Nephron progenitor cell (in vitro differentiated cells): ENCODE results near the gene DNAH9.

Experiments used
- DNase-seq: peaks from one replicate; pipeline ENCODE4 v3.0.0; 2021
- H3K27ac Mint-ChIP-seq: 2 replicates; pipeline ENCODE4 v1.8.0; 2021; ENCODE audit warnings: mild to moderate bottlenecking, moderate library complexity, mixed read lengths
- H3K27me3 Mint-ChIP-seq: 2 replicates; pipeline ENCODE4 v1.8.0; 2021; ENCODE audit warnings: mild to moderate bottlenecking, low read depth, mixed read lengths; ENCODE audit not compliant: poor library complexity
- H3K36me3 Mint-ChIP-seq: 2 replicates; pipeline ENCODE4 v1.8.0; 2021; ENCODE audit warnings: low read depth, mixed read lengths
- H3K4me1 Mint-ChIP-seq: 2 replicates; pipeline ENCODE4 v1.8.0; 2021; ENCODE audit warnings: mixed read lengths
- H3K4me3 Mint-ChIP-seq: 2 replicates; pipeline ENCODE4 v1.8.0; 2021; ENCODE audit warnings: mild to moderate bottlenecking, moderate library complexity, mixed read lengths
- H3K9me3 Mint-ChIP-seq: 2 replicates; pipeline ENCODE4 v1.8.0; 2021; ENCODE audit warnings: mild to moderate bottlenecking, moderate library complexity, mixed read lengths
- TF ChIP-seq, protein P1 (sequence below): fragments of 200-600 bp; sonication (generic); IDR thresholded peaks from 2 replicates; pipeline ENCODE4 v1.5.0; 2021; ENCODE audit warnings: antibody characterized with exemption

Gene DNAH9

GRCh38 chr17:11805952-11806351, 207.7 kb downstream of the DNAH9 start:
- Mint-ChIP-seq H3K36me3 (no peaks in the 10 kb centered on the region), H3K4me1 (peaks cover 10% of the 10 kb centered on the region), H3K9me3 (no peaks in the 10 kb centered on the region), H3K27me3 (peaks cover 7% of the 10 kb centered on the region), H3K27ac (no peak overlapping the region), H3K4me3 (no peak overlapping the region)
- DNase-seq = no peak
- TF ChIP-seq, protein P1, sequence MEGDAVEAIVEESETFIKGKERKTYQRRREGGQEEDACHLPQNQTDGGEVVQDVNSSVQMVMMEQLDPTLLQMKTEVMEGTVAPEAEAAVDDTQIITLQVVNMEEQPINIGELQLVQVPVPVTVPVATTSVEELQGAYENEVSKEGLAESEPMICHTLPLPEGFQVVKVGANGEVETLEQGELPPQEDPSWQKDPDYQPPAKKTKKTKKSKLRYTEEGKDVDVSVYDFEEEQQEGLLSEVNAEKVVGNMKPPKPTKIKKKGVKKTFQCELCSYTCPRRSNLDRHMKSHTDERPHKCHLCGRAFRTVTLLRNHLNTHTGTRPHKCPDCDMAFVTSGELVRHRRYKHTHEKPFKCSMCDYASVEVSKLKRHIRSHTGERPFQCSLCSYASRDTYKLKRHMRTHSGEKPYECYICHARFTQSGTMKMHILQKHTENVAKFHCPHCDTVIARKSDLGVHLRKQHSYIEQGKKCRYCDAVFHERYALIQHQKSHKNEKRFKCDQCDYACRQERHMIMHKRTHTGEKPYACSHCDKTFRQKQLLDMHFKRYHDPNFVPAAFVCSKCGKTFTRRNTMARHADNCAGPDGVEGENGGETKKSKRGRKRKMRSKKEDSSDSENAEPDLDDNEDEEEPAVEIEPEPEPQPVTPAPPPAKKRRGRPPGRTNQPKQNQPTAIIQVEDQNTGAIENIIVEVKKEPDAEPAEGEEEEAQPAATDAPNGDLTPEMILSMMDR = no peak

DNA sequence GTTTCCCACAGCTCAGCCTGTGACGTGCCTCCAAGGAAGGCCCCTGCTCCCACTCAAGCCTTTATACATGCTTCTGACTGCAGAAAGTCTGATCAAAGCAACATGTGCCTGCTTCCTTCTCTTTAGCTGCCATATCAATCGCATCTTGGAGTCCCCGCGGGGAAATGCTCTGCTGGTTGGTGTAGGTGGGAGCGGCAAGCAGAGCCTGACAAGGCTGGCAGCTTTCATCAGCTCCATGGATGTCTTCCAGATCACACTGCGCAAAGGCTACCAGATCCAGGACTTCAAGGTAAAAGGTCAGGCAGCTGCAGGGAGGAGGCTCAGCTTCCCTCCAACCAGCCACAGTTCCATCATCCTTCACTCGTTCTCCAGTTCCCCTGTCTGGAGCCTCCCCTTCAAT, 209.3 kb downstream of the DNAH9 start:
- H3K9me3 Mint-ChIP-seq = no peaks in the 10 kb centered on the region

GRCh38 chr17:11813278-11813677, 215.0 kb downstream of the DNAH9 start:
- H3K4me1 Mint-ChIP-seq = no peaks in the 10 kb centered on the region
- no peak for DNase-seq
- no peak overlapping the region for H3K27ac Mint-ChIP-seq
- H3K36me3 Mint-ChIP-seq = no peaks in the 10 kb centered on the region
- peaks cover 11% of the 10 kb centered on the region for H3K27me3 Mint-ChIP-seq
- TF ChIP-seq, protein P1 = no peak
- H3K9me3 Mint-ChIP-seq = no peaks in the 10 kb centered on the region
- H3K4me3 Mint-ChIP-seq = no peak overlapping the region

More for the DNA sequence above, 209.3 kb downstream of the DNAH9 start:
- peak overlapping the region; percentile 46 for H3K27ac Mint-ChIP-seq
- no peak for DNase-seq
- TF ChIP-seq, protein P1 = no peak
- H3K27me3 Mint-ChIP-seq = peaks cover 7% of the 10 kb centered on the region
- no peaks in the 10 kb centered on the region for H3K36me3 Mint-ChIP-seq
- peaks cover 10% of the 10 kb centered on the region for H3K4me1 Mint-ChIP-seq
- H3K4me3 Mint-ChIP-seq = no peak overlapping the region

DNA sequence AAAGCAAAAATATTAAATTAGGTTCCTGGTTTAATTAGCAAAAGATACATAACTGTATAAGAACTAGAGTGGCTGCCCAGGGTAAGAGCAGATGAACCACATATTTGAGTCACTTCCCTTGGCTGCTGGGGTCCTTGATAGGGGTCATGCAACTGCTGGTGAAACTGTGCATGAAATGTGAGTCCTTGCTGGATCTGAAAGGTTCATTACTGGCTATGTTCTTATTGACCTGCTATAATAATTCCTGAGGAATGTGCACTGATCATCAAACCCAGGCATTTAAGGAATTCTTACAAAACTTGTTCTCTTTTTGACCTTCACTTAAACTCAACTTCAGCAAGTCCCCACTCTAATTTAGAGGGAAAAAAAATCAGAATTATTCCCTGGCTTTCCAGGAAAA, 215.6 kb downstream of the DNAH9 start:
- H3K27me3 Mint-ChIP-seq = peaks cover 9% of the 10 kb centered on the region
- no peaks in the 10 kb centered on the region for H3K4me1 Mint-ChIP-seq
- TF ChIP-seq, protein P1 = no peak
- DNase-seq = no peak
- H3K4me3 Mint-ChIP-seq = no peak overlapping the region
- H3K27ac Mint-ChIP-seq = no peak overlapping the region
- no peaks in the 10 kb centered on the region for H3K36me3 Mint-ChIP-seq
- no peaks in the 10 kb centered on the region for H3K9me3 Mint-ChIP-seq

DNA sequence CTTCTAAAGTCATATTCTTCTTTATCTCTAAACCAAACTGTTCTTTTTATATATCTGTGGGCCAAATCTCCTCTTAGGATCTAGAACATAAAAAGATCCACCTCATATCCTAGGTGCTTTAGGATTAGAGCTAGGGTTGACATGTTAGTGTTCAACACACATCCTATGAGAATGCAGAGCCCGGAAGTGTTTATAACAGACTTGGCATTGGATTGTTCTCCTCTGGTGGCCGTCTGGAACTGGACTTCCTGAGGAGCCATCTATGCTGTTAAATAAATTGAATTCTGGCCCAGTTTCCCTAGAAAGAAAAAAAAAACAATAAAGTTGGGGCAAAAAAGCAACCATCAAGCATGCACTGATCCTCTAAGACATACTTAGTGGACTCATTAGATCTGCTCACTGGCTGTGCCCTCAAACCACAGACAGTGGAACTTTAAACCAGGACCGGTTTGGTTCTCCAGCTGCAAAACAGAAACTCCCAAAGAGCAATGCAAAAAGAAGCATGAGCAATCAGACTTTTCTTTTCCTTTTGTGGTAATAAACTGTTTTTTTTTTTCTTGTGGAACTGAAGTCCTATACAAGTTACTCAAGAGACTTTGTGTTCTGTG, 216.5 kb downstream of the DNAH9 start:
- H3K4me1 Mint-ChIP-seq = no peaks in the 10 kb centered on the region
- H3K4me3 Mint-ChIP-seq = no peak overlapping the region
- no peaks in the 10 kb centered on the region for H3K9me3 Mint-ChIP-seq
- H3K36me3 Mint-ChIP-seq = no peaks in the 10 kb centered on the region
- H3K27ac Mint-ChIP-seq = no peak overlapping the region
- no peak for DNase-seq
- peaks cover 9% of the 10 kb centered on the region for H3K27me3 Mint-ChIP-seq
- TF ChIP-seq, protein P1 = no peak

DNA sequence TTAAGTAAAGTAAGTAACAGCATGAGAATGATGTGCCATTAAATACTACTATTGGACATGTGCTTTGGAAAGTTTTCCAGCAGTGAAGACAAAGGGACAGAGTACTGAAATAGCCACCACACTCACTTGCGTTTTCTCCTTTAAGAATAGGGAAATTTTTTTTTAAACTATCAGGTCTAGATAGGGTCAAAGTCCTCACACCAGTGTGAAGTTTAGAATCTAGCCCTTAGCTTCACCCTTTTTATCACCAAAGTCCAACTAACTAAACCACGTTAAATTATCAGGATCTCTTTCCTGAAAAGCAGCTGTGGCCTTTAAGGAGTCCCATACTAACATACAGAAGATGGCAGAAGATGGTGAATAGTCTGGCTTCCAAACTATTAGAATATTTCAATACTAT, 218.1 kb downstream of the DNAH9 start:
- Mint-ChIP-seq H3K4me1 (no peaks in the 10 kb centered on the region), H3K27me3 (peaks cover 9% of the 10 kb centered on the region), H3K9me3 (no peaks in the 10 kb centered on the region), H3K4me3 (no peak overlapping the region), H3K27ac (no peak overlapping the region), H3K36me3 (no peaks in the 10 kb centered on the region)
- no peak for DNase-seq
- TF ChIP-seq, protein P1 = no peak
